Inferior parietal cortex (tissue), 1 donor: ENCODE measurements around the gene FGD3.
"Not testable (repeated sequence)": the region's sequence is repeated elsewhere in the genome, so short reads cannot be mapped to it uniquely, and the experiment has no call there.

Experiments used
- DNase-seq: peaks from one replicate; pipeline ENCODE4 v3.0.0-alpha.2; 2016; ENCODE audit errors: extremely low spot score

Gene FGD3

DNA sequence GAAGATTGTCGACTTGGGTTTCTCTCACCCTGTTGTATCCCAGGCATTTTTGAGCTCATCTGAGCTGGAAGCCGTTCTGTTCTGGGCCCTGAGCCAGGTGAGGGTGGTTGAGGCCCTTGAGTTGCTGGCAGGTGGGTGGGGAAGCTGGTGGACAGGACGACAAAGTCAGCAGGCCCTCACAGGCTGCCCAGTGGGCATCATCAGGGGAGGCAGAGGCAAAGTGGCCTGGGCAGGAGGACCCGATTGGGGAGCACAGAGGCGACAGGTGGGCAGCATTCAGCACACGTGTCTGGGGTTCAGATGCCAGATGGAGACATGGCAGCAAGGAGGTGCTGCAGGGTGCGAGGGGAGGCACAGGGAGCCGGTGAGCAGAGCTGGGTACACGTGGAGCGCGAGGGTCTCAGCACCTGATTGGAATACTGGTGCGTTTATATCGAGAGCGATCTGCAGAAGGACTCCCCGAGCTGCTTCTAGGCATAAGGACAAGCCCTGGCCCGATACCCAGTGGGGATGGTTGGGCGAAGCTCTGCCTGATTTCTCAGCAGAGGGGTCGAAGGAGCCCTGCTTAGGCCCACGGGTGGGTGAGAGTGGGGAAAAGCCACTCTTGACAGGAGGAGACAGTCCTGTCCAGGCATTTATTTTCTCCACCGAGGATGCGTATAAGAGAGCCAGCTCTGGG lies 62.2 kb downstream of the FGD3 start:
- no peak for DNase-seq

DNA sequence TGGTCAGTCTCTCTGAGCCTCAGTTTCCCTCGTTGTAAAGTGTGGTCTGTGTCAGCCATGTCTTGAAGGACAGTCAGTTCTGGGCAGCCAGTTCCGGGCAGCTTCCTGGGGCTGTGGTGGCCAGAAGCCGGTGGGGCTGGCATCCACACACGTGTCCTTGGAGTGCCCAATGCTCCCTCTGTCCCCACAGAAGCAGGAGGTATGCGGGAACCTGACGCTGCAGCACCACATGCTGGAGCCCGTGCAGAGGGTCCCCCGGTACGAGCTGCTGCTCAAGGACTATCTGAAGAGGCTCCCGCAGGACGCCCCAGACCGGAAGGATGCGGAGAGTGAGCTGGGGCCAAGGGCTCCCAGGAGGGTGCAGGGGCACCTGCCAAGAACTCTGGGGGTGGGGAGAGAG lies 62.7 kb downstream of the FGD3 start:
- no peak for DNase-seq

GRCh38 chr9:93010704-93011103 lies 63.4 kb downstream of the FGD3 start:
- no peak for DNase-seq

DNA sequence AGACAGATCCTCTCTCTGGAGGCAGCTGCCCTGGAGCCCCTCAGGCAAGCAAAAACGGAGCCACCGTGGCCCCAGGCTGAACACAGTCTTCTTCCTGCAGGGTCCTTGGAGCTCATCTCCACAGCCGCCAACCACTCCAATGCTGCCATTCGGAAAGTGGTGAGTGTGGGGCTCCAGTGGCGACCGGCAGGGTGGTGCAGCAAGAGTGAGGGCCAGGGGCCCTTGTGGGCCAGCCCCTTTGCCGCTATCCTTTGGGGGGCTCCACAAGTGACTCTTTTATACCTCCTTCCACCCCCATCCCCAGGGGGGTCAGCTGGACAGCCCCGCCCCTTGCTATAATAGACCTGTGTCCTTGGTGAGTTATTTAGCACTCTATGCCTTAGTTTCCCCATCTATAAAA lies 63.8 kb downstream of the FGD3 start:
- DNase-seq: no peak

- DNase-seq: no peak
Measured at GRCh38 chr9:93012963-93013855, 65.9 kb downstream of the FGD3 start.

DNA sequence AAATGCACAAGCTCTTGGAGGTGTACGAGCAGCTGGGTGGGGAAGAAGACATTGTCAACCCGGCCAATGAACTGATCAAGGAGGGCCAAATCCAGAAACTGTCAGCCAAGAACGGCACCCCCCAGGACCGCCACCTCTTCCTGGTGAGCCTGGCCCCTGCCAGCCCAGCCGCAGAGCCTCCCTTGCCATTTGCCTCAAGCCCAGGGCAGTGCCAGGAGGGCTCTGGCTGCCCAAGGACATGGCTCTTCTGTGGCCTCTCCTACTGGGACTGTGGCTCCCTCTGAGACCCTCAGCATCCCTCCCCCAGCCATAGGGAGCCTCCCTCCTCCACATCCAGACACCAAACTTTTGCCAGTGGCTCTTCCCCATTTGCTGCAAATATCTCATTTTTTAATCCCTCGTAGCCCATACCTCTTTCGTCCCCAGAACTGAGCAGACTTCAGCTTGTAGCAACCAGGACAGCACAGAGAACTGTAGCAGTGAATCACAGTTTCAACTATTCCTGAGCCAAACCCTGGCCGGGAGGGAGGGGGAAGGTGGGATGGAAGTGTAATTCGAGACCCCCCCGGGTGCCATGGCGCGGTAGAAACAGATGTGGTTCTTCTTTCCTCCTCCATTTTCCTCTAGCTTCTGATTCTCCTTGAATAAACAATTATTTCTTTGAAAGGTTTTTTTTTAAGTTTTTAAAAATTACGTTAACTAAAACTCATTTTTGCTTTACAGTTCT lies 66.7 kb downstream of the FGD3 start:
- DNase-seq: no peak

- DNase-seq: not testable (repeated sequence)
Measured at GRCh38 chr9:93015190-93015589, 67.9 kb downstream of the FGD3 start.

GRCh38 chr9:93017621-93018020 lies 70.3 kb downstream of the FGD3 start:
- DNase-seq: no peak

GRCh38 chr9:93020151-93020550 lies 72.8 kb downstream of the FGD3 start:
- DNase-seq: no peak

- no peak for DNase-seq
Measured at GRCh38 chr9:93020771-93021670, 73.7 kb downstream of the FGD3 start.

- no peak for DNase-seq
Measured at GRCh38 chr9:93022066-93022465, 74.7 kb downstream of the FGD3 start.

DNA sequence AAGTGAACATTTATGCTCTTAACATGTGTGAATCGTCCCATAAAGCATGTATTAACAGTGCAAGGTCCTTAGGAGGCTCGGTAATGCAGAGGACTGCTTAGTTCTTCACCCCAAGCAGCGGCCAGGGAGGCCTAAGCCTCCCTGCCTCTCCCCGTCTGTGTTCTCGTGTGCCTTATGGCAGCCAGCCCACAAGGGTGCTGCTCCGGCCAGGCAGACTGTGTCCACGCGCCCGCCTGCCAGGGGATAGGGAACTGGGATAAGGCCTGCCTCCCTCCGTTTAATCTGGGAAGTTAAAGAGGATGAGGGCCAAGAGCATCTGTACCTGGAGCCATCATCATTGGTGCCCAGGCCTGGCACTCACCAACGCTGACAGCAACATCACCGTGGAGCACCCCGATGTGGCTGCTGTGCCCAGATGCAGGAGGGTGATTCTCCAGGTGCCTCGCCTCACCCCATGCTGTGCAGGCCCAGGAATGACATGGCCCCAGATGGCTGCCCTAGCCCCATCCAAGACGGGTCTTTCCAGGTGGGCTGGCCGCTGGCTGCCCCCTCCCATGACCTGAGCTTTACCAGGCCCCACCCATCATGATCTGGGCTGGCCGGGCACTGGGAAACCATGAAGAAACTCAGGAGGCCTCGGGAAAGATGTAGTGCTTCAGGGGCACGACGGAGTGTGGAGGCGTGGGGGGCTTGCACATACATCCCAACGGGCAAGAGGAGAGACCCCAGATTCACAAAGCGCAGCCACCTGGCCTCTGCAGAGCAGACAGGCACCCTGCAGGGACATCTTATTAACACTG lies 75.6 kb downstream of the FGD3 start:
- DNase-seq: no peak

GRCh38 chr9:93023521-93023815 lies 76.1 kb downstream of the FGD3 start:
- no peak for DNase-seq

DNA sequence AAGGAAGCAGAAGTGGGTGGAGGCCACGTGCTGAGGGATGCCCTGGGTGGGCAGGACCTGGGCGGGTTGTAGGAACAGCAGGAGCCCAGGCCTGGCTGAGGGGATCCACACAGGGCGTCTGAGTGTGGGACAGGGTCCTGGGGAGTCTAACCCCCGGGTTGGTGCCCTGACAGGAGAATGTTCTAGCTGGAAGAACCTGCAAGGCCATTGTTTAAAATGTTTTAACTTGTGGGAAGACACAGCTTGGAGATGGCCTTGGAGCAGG lies 77.3 kb downstream of the FGD3 start:
- no peak for DNase-seq

DNA sequence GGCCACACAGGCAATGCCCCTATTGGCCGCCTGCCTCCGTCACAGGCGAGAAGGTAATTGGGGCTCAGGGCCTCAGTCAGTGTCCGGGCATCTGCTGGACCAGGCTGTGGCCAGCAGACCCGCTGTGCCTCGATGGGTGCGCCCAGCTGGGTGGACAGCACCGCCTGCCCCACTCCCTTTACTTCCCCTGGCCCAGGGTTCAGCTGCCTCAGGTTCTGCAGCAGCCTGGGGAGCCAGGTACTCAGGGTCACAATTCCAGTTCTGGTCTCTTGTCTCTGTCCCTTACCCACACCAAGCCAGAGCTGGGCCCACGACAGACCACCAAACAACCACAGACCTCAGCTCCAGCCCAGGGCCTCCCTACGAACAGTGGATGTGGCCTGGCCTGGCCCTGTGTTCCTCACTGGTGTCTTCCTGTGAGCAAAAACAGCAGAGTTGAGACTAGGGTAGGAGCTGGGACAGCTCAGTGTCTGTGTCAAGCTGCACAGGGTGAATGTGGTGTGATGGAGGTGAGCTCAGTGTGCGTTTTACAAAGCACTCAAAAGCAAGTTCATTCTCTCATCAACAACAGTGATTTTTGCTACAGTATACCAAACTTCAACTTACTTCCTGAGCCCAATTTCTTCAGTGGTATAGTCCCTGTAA lies 77.8 kb downstream of the FGD3 start:
- DNase-seq: no peak

DNA sequence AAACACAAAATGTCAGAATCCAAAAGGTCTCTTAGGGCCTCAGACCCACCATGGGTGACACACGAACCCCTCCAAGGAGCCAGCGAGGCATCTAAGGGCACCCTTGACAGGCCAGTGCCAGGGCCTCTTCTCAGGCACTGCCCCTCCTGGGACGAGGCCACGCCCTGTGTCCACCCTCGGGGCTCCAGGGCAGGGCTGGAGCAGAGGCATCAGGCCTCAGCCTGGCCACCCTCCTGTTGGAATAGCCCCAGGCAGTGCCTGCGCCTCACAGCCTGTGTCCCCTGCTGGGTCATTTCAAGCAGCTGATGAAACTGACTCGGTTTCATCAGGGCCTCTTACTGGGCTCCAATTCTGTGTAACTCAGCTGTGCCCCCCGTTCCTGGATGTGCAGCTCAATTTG lies 78.4 kb downstream of the FGD3 start:
- DNase-seq: no peak

DNA sequence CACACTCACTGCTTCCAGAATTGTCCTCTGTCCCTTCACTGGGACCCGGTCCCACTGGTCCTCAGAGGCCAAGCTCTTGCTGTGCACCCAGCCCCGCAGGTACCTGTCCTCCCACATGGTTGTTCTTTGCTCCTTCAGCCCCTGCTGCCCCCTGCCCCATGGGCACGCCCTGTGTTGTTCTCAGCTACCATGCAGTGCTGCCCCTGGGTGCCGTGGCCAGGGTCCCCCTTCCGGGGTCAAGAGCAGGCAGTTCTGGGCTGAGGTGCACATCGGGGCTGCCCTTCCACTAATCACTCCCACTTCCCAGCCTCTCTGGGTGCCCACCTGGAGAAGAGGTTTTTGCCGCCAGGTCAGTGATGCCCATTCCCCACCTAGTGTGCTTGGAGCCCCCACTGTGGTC lies 79.3 kb downstream of the FGD3 start:
- no peak for DNase-seq

DNA sequence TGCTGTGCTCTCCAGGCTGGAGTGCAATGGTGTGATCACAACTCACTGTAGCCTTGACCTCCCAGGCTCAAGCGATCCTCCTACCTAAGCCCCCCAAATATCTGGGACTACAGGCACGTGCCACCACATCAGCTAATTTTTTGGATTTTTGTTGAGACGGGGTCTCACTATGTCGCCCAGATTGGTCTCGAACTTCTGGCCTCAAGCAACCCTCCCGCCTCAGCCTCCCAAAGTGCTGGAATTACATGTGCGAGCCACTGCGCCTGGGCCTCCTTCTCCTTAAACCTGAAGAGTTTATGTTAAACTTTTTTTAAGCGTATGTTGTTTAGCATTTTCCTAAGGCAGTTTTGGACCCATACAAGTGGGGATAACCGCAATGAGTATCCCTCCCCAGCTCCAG lies 80.4 kb downstream of the FGD3 start:
- DNase-seq: no peak

DNA sequence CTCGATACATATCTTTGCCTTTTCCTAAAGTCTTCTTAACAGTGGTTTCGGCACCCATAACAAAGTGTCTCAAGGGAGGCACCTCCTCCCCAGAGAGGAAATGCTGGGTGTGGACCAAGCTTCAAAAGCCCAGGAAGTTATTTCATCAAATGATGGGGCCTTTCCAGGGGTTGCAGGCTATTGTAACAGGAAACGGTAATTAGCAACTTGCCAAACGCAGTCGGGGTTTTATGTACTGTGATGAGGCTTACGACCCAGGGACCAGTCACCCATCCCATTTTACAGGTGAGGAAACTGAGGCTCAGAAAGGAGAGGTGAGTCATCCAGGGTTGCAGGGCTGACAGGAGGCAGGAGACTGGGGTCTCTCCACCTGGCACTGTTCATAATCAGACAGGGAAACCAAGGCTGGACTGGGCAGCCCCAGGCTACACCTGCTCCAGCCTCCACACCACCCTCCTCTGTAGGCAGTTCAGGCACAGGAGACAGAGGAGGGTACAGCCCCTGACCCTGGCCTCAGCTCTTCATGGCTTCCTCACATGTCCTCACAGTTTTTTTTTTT lies 81.2 kb downstream of the FGD3 start:
- no peak for DNase-seq
